ENCODE results near the gene CSPG5.

DNA sequence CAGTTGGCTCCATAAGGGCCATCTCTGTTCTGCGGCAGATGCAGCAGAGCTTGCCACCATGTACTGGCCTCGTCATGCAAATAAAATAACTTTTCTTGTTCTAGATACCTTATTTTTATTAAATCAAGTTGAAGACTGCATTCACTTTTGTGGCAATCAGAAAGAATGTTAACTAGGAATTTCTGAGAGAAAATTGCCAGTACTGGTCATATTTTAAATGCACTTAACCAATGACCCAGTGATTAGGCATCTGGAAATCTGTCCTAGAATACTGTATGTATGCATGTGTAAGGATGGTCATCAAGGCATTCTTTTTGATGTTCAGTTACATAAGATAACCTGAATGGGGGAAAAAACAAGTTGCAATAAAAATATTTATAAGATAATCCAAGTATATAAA, 34.2 kb upstream of the CSPG5 start:
- no peak for TF ChIP-seq POLR2A (IDR thresholded peaks at IDR 0.05)
- TF ChIP-seq, protein P1, sequence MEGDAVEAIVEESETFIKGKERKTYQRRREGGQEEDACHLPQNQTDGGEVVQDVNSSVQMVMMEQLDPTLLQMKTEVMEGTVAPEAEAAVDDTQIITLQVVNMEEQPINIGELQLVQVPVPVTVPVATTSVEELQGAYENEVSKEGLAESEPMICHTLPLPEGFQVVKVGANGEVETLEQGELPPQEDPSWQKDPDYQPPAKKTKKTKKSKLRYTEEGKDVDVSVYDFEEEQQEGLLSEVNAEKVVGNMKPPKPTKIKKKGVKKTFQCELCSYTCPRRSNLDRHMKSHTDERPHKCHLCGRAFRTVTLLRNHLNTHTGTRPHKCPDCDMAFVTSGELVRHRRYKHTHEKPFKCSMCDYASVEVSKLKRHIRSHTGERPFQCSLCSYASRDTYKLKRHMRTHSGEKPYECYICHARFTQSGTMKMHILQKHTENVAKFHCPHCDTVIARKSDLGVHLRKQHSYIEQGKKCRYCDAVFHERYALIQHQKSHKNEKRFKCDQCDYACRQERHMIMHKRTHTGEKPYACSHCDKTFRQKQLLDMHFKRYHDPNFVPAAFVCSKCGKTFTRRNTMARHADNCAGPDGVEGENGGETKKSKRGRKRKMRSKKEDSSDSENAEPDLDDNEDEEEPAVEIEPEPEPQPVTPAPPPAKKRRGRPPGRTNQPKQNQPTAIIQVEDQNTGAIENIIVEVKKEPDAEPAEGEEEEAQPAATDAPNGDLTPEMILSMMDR (IDR thresholded peaks at IDR 0.05): no peak

All from testis (tissue), 2 donors.